NCI-H187 (cell line): ENCODE measurements around the gene MYL12A.
"Not testable (repeated sequence)": the region's sequence is repeated elsewhere in the genome, so short reads cannot be mapped to it uniquely, and the experiment has no call there.

Experiments used
- DNase-seq, 2 experiments: peaks; one replicate each; lab custom pipeline; 2025; lab: John Stamatoyannopoulos, UW

The MYL12A gene

GRCh38 chr18:3255611-3256165 lies 8.1 kb downstream of the MYL12A start:
- DNase-seq, result no peak

- no peak for DNase-seq
Measured at GRCh38 chr18:3256693-3257626, 9.4 kb downstream of the MYL12A start.

GRCh38 chr18:3257627-3258120 lies 10.1 kb downstream of the MYL12A start:
- DNase-seq, result no peak

- no peak for DNase-seq
Measured at GRCh38 chr18:3260995-3261372, 13.4 kb downstream of the MYL12A start.

- DNase-seq, result peak; percentile 65 to 79
Measured at GRCh38 chr18:3261373-3262233, 14.0 kb downstream of the MYL12A start, which contains the start of gene MYL12B. TSS of gene MYL12B (plus strand) at chr18:3262133. CDS start at chr18:3272899, 10,766 bp downstream.

- no peak for DNase-seq
Measured at GRCh38 chr18:3262234-3263131, 14.9 kb downstream of the MYL12A start.

- no peak for DNase-seq
Measured at GRCh38 chr18:3263132-3263700, 15.6 kb downstream of the MYL12A start.

GRCh38 chr18:3264362-3264761 lies 16.8 kb downstream of the MYL12A start:
- DNase-seq, result no peak

- no peak for DNase-seq
Measured at GRCh38 chr18:3265564-3266033, 18.0 kb downstream of the MYL12A start.

GRCh38 chr18:3266062-3266608 lies 18.5 kb downstream of the MYL12A start:
- no peak for DNase-seq

- no peak for DNase-seq
Measured at GRCh38 chr18:3268306-3268705, 20.7 kb downstream of the MYL12A start.

- DNase-seq, result no peak
Measured at GRCh38 chr18:3269241-3269913, 21.8 kb downstream of the MYL12A start.

- no peak for DNase-seq
Measured at GRCh38 chr18:3269914-3270299, 22.3 kb downstream of the MYL12A start.

GRCh38 chr18:3273042-3273441 lies 25.4 kb downstream of the MYL12A start:
- no peak for DNase-seq

GRCh38 chr18:3277643-3278213 lies 30.1 kb downstream of the MYL12A start:
- DNase-seq, result not testable (repeated sequence)

GRCh38 chr18:3279201-3280185 lies 31.9 kb downstream of the MYL12A start:
- no peak for DNase-seq

GRCh38 chr18:3281456-3282400 lies 34.1 kb downstream of the MYL12A start:
- peak; percentile 14 to 45 for DNase-seq
